Amygdala (tissue), 56 donors: ENCODE measurements around the gene APBB3.
"Not testable (repeated sequence)": the region's sequence is repeated elsewhere in the genome, so short reads cannot be mapped to it uniquely, and the experiment has no call there.

Experiments
- DNase-seq, 56 donors: peaks; one replicate each; lab custom pipeline; 2025; lab: John Stamatoyannopoulos, UW

APBB3 gene

GRCh38 chr5:140579188-140579747 lies 14.9 kb upstream of the APBB3 start:
- DNase-seq = not testable (repeated sequence)

DNA sequence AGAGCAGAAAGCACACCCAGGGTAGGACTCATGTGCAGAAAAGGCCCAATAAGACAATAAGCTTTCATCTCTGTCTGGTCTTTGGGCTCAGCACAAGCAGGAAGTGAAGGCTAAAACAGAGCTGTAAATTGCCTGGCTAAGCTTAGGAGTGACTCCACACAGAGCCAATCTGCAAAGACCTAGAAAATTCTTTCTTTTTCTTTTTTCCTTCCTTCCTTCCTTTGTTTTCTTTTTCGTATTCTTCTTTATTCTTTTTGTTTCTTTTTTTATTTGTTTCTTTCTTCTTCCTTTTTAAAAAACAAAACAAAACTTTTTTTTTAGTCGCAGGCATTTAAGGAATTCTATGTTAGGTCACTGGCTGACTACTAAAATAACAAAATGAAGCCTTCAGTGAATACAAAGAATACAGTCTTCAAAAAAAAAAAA lies 12.4 kb upstream of the APBB3 start:
- DNase-seq = no peak

DNA sequence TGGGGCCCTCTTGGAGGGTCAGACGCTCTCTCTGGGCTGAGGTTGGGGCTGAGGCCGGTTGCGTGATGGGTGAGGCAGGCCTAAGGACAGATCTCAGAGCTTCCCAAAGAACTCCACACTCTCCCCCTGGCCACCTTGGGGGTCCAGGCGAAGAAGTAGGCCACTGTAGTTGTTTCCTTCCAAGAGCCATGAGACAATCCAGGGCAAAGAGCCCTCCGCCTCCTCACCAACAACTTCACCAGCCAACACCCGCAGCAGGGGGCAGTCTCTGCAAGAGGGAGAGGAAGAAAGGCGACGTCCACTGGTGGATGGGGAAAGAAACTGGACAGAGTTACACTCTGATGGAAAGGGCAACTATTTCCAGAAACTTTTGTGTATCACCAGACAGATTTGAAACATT lies 10.9 kb upstream of the APBB3 start:
- peak in 18 of 56 donors; percentile 8 to 50 (median 27) for DNase-seq

DNA sequence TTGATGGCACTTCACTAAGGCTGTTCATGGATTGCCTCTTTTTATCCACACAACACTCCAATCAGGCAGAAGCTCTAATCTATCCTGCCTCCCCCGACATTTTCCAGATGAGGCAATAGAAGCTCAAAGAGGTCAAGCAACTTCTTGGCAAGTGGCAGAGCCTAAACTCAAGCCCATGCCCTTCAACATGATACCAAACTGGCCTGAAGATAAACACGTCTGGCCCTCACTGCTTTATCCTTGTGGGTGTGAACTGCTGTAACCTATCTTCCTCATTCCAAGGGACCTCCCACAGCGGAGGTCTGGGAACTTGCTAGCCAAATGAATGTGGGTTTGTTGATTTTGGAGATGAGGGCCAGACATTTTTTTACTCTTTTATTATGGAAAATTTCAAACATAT lies 9.8 kb upstream of the APBB3 start:
- no peak for DNase-seq

DNA sequence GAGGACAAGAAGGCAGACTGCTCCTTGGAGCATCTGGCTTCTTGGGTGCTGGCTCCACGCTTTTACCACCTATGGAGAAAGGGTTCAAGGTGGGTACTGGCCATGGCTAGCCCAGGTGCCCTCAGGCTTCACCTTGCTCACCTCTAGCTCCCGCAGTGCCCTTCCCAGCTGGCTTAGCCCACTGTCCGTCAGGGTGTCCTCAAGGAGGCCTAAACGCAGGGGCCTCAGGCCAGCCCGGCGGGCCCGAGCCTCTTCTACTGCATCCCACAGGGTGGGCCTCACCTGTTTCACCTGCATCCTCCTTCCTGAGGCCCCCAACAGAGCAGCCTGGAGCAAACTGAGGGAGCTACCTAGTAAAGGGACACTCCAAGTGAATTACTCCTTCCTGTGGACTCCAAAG lies 9.3 kb upstream of the APBB3 start:
- no peak for DNase-seq

DNA sequence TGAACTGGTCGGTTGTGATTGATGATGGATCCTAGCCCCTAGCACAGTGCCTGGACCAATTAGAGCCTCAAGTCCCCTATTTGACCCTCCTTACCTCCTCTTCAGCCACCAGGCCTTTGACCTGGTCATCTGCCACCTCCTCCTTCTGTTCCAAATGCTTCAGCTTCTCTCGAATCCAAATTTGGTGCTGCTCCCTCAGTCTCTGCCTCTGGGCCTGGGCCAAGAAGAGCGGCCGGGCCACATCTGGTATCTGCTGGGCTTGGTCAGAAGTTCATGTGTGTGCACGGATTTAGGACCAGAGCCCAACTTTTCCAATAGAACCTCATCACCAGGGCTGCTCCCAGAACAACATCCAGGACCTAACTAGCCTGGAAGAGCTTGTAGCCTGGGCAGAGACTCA lies 6.7 kb upstream of the APBB3 start:
- DNase-seq = no peak

DNA sequence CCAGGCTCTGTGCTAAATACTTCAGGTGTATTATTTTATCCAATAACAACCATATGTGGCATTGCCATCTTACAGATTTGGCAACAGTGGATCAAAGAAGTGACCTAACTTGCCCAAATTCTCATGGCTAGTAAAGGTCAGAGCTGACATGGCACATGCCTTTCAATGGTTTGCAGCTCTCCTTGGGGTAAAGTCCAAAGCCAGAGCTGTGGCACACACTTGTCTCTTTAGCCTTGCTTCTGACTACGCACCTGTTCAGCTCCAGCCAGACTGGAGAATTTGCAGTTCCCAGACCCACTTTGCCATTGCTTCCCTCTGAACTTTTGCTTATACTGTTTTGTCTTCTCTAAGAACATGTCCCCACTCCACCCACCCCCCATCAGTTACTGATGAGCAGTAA lies 6.1 kb upstream of the APBB3 start:
- no peak for DNase-seq

- DNase-seq = no peak
Measured at GRCh38 chr5:140570058-140570457, 5.7 kb upstream of the APBB3 start.

- DNase-seq = no peak
Measured at GRCh38 chr5:140569197-140569596, 4.8 kb upstream of the APBB3 start.

- no peak for DNase-seq
Measured at GRCh38 chr5:140568443-140569063, 4.2 kb upstream of the APBB3 start.

DNA sequence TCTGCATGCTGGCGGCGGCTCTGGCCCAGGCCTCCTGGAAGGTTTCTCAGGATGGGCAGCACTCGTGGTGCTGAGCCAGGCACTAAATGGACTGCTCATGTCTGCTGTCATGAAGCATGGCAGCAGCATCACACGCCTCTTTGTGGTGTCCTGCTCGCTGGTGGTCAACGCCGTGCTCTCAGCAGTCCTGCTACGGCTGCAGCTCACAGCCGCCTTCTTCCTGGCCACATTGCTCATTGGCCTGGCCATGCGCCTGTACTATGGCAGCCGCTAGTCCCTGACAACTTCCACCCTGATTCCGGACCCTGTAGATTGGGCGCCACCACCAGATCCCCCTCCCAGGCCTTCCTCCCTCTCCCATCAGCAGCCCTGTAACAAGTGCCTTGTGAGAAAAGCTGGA lies 3.5 kb upstream of the APBB3 start:
- no peak for DNase-seq

DNA sequence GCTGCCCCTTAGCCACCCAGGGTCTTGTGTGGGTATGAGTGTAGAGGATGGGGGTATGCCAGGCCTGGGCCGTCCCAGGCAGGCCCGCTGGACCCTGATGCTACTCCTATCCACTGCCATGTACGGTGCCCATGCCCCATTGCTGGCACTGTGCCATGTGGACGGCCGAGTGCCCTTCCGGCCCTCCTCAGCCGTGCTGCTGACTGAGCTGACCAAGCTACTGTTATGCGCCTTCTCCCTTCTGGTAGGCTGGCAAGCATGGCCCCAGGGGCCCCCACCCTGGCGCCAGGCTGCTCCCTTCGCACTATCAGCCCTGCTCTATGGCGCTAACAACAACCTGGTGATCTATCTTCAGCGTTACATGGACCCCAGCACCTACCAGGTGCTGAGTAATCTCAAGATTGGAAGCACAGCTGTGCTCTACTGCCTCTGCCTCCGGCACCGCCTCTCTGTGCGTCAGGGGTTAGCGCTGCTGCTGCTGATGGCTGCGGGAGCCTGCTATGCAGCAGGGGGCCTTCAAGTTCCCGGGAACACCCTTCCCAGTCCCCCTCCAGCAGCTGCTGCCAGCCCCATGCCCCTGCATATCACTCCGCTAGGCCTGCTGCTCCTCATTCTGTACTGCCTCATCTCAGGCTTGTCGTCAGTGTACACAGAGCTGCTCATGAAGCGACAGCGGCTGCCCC lies 2.9 kb upstream of the APBB3 start:
- no peak for DNase-seq

DNA sequence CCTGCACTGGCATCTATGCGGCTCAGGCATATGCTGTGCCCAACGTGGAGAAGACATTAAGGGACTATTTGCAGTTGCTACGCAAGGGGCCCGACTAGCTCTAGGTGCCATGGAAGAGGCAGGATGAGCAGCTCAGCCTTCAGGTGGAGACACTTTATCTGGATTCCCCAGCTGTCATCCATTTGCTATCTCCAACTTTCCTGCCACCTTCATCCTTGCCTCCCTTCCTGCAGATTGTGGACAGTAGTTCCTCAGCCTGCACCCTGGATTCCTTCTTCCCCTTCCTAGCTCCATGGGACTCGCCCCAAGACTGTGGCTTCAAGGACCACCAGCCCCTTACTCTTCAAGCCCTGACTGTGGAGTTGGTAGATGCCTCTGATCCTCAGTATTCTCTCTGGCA lies 2.3 kb upstream of the APBB3 start:
- no peak for DNase-seq

GRCh38 chr5:140565780-140566095 lies 1.3 kb upstream of the APBB3 start:
- DNase-seq = no peak

DNA sequence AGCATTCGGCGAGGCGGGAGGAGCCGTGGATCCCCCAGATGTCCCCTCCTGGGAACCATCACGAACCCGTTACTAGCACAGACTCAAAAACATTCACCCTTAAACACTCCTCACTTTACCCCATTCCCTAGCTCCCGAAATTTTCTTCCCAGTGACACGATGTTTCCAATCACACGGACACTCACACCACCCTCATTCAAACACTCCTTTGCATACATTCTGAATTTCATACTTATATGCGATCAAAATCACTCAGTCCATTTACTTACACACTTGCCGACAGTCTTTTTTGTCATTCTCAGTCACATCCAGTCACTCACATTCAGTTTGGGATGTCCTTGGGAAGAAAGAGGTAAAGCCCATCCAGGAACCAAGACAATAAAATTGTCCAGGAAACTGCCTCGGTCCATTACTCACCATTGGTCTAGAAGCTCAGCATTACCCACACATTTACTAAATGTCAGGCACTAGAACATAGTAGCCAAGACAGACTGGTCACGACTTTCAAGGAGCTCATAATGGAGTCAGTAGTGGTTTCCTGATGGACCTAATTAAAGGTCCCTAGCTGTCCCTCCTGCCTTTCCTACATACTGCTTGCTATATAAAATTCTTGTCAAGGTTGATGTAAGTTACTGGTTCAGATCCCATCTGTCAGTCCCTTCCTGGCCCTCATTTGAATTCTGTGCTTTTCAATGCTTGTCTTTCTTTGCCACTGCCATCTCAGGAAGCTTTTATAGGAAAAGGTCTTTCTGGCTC lies 804 bp upstream of the APBB3 start:
- no peak for DNase-seq

DNA sequence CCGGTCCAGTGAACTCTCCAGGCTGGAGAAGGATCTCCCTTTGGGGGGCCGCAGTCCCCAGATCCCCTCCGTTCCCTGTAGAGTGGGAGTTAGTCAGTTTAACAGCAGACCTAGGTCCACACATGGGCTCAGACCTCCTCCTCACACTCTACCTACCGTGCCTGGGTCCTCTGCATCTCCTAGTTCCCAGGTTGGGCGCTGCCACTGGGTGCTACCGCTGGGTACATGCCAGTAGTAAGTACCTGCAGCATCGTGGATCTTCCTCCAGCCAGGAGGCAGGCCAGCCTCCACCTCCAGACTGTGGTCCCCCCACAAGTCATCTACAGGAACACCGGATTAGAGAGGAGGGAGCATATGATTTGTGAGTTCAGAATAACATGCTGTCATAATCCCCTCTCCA lies 802 bp downstream of the APBB3 start:
- peak in 3 of 56 donors; percentile 5 to 41 (median 17) for DNase-seq

- no peak for DNase-seq
Measured at GRCh38 chr5:140561753-140562523, 2.5 kb downstream of the APBB3 start.

GRCh38 chr5:140560227-140560626 lies 4.2 kb downstream of the APBB3 start:
- DNase-seq = no peak

DNA sequence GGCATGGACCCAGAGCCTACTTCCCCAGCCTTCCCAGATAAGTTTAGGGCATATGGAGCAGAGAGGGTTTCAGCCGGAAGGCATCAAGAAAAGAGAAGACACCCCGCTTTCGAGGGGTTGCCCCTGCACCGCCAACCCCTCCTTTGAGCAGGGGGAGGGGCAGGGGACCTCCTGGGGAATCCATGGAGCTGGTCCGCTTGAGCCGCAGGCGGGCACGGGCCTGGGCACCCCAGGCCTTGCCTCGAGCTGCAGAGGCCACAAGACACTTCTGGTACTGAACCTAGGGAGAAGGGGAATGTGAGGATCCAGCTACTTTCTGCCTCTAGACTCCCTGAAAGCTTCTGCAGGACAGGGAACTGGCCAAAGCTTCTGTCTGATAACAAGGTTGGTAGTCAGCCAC lies 5.9 kb downstream of the APBB3 start:
- no peak for DNase-seq

DNA sequence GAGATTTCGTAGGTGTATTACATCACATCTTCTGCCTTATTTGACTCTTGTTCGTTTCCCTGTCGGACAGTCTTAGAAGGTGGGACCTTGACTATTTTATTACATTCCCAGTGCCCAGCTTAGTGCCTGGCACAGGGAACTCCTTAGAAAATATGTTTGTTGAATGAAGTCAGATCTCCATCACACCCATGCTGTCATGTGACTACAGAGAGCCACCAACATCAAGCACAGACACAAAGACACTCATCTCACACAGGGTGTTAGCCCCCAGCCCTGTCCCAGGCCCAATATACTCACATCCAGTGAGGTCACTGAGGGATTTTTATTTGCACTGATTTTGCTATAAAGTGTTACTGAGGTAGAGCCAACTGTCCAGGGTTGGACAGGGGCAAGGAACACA lies 6.4 kb downstream of the APBB3 start:
- no peak for DNase-seq
